H1 (cell line): ENCODE measurements around the gene IL1RL1. TPM values are rescaled to one million over a fixed set of nuclear protein-coding genes. Genes with fewer than 3 reads are reported as not detected.

Source experiments
- CTCF ChIA-PET: fragments of 300-600 bp; sonication (Branson Sonifier 250); formaldehyde crosslinking; loops from one replicate; lab custom pipeline; 2021; ENCODE audit not compliant: partially characterized antibody; lab: Charles Lee
- POLR2A ChIA-PET: fragments of 300-600 bp; sonication (Branson Sonifier 250); formaldehyde crosslinking; loops from one replicate; lab custom pipeline; 2021; ENCODE audit warnings: inconsistent platforms; ENCODE audit not compliant: partially characterized antibody; lab: Charles Lee
- DNase-seq, 2 experiments: peaks; one replicate each; pipeline versions ENCODE4 v3.0.0 to v3.0.0-alpha.2; 2010 to 2022; ENCODE audit warnings: low spot score in 2 of 2, low read depth in 1 of 2, mixed read lengths in 1 of 2
- FAIRE-seq: peaks from 2 replicates; lab custom pipeline; 2011; peaks lifted over from hg19 to GRCh38; lab: Jason Lieb, UNC
- H2AFZ ChIP-seq: 2 replicates; pipeline ENCODE4 v1.8.1; 2012; ENCODE audit warnings: low read length, inconsistent platforms
- H2AK5ac ChIP-seq: 2 replicates; pipeline ENCODE4 v1.6.1; 2013; ENCODE audit warnings: low read depth, low read length
- H2BK120ac ChIP-seq: replicated peaks from 2 replicates; pipeline ENCODE3; 2013; ENCODE audit warnings: low read depth, low read length, inconsistent platforms
- H2BK12ac ChIP-seq: 2 replicates; pipeline ENCODE4 v1.6.1; 2013; ENCODE audit warnings: low read depth, low read length
- H2BK15ac ChIP-seq: 2 replicates; pipeline ENCODE4 v1.6.1; 2013; ENCODE audit warnings: low read length
- H2BK20ac ChIP-seq: 2 replicates; pipeline ENCODE4 v1.6.1; 2013; ENCODE audit warnings: low read length
- H2BK5ac ChIP-seq: 2 replicates; pipeline ENCODE4 v1.6.1; 2013; ENCODE audit warnings: low read depth, low read length
- H3K14ac ChIP-seq: 2 replicates; pipeline ENCODE4 v1.6.1; 2013; ENCODE audit warnings: inconsistent platforms; ENCODE audit not compliant: insufficient read length
- H3K18ac ChIP-seq: 2 replicates; pipeline ENCODE4 v1.6.1; 2013; ENCODE audit warnings: low read length; ENCODE audit errors: extremely low read depth
- H3K23ac ChIP-seq: 2 replicates; pipeline ENCODE4 v1.6.1; 2013; ENCODE audit warnings: inconsistent platforms; ENCODE audit not compliant: insufficient read length
- H3K23me2 ChIP-seq: 2 replicates; pipeline ENCODE4 v1.6.1; 2013; ENCODE audit warnings: low read depth, low read length
- H3K27ac ChIP-seq: 2 replicates; pipeline ENCODE4 v1.6.1; 2011; ENCODE audit warnings: low read depth, low read length, inconsistent platforms
- H3K27me3 ChIP-seq, 4 experiments: replicated peaks in 1 of 4; 1 replicate in 1 of 4; 2 replicates in 3 of 4; pipeline versions ENCODE4 v1.6.1 to v1.8.1; 2011 to 2013; ENCODE audit warnings: low read length in 3 of 4, mild to moderate bottlenecking in 3 of 4, inconsistent platforms in 2 of 4, mixed read lengths in 2 of 4, moderate library complexity in 1 of 4; ENCODE audit not compliant: control insufficient read depth in 3 of 4, insufficient read depth in 3 of 4; ENCODE audit errors: extremely low read depth in 1 of 4
- H3K36me3 ChIP-seq, 4 experiments: 2 replicates each; pipeline versions ENCODE4 v1.6.1 to v1.8.1; 2011 to 2013; ENCODE audit warnings: mild to moderate bottlenecking in 4 of 4, low read length in 3 of 4, moderate library complexity in 2 of 4, control low read depth in 1 of 4, inconsistent platforms in 1 of 4; ENCODE audit not compliant: insufficient read depth in 4 of 4, control insufficient read depth in 2 of 4
- H3K4ac ChIP-seq: replicated peaks from 2 replicates; pipeline ENCODE3; 2013; ENCODE audit warnings: low read length, low read depth, mixed read lengths, inconsistent platforms; ENCODE audit not compliant: insufficient read length
- H3K4me1 ChIP-seq, 4 experiments: replicated peaks in 1 of 4; 1 replicate in 1 of 4; 2 replicates in 3 of 4; pipeline versions ENCODE4 v1.6.1 to v1.8.1; 2011 to 2013; ENCODE audit warnings: low read length in 3 of 4, inconsistent platforms in 2 of 4, mixed read lengths in 1 of 4; ENCODE audit not compliant: insufficient read depth in 4 of 4, control insufficient read depth in 3 of 4
- H3K4me2 ChIP-seq, 2 experiments: 2 replicates each; pipeline versions ENCODE4 v1.6.1 to v1.8.1; 2011 to 2013; ENCODE audit warnings: low read depth in 2 of 2, low read length in 2 of 2, control low read depth in 1 of 2, inconsistent platforms in 1 of 2, mild to moderate bottlenecking in 1 of 2; ENCODE audit not compliant: insufficient read depth in 1 of 2
- H3K4me3 ChIP-seq, 4 experiments: fragments of 200-600, 300-600 bp in 1 of 4; sonication (generic), shearing (Covaris generic), sonication (Bioruptor Twin) in 1 of 4; 2 replicates each; pipeline versions ENCODE4 v1.5.1 to v1.8.1; 2011 to 2016; ENCODE audit warnings: low read length in 4 of 4, low read depth in 3 of 4, control low read depth in 2 of 4, inconsistent platforms in 2 of 4, mild to moderate bottlenecking in 2 of 4, mixed read lengths in 1 of 4, moderate library complexity in 1 of 4; ENCODE audit not compliant: insufficient read depth in 2 of 4; ENCODE audit errors: extremely low read depth in 1 of 4
- H3K56ac ChIP-seq: replicated peaks from 2 replicates; pipeline ENCODE3; 2013; ENCODE audit warnings: low read depth, mild to moderate bottlenecking, mixed read lengths, low read length, inconsistent platforms; ENCODE audit not compliant: insufficient read length
- H3K79me1 ChIP-seq: 2 replicates; pipeline ENCODE4 v1.6.1; 2013; ENCODE audit warnings: low read depth, low read length, control low read depth
- H3K79me2 ChIP-seq, 2 experiments: 2 replicates each; pipeline versions ENCODE4 v1.6.1 to v1.8.1; 2012 to 2013; ENCODE audit warnings: low read length in 2 of 2, mild to moderate bottlenecking in 2 of 2, inconsistent platforms in 1 of 2; ENCODE audit not compliant: insufficient read depth in 2 of 2, control insufficient read depth in 1 of 2
- H3K9ac ChIP-seq, 4 experiments: replicated peaks in 1 of 4; 1 replicate in 1 of 4; 2 replicates in 3 of 4; pipeline versions ENCODE4 v1.6.1 to v1.8.1; 2011 to 2013; ENCODE audit warnings: low read depth in 3 of 4, low read length in 3 of 4, control low read depth in 2 of 4, mild to moderate bottlenecking in 2 of 4, moderate library complexity in 2 of 4, inconsistent platforms in 1 of 4; ENCODE audit errors: extremely low read depth in 1 of 4
- H3K9me3 ChIP-seq, 2 experiments: 2 replicates each; pipeline versions ENCODE4 v1.6.1 to v1.8.1; 2012 to 2013; ENCODE audit warnings: mild to moderate bottlenecking in 2 of 2, moderate library complexity in 2 of 2, control low read depth in 1 of 2, inconsistent platforms in 1 of 2, low read depth in 1 of 2, low read length in 1 of 2, mixed read lengths in 1 of 2; ENCODE audit not compliant: insufficient read depth in 2 of 2
- H4K20me1 ChIP-seq, 2 experiments: replicated peaks in 1 of 2; 2 replicates each; pipeline versions ENCODE3 to v1.8.1; 2011 to 2013; ENCODE audit warnings: inconsistent platforms in 2 of 2, low read length in 2 of 2, mild to moderate bottlenecking in 1 of 2; ENCODE audit not compliant: insufficient read depth in 2 of 2, control insufficient read depth in 1 of 2
- H4K5ac ChIP-seq: 2 replicates; pipeline ENCODE4 v1.6.1; 2013; ENCODE audit warnings: low read length, low read depth, mixed read lengths, inconsistent platforms; ENCODE audit not compliant: insufficient read length
- H4K8ac ChIP-seq: 2 replicates; pipeline ENCODE4 v1.8.0; 2013; ENCODE audit warnings: mild to moderate bottlenecking, moderate library complexity, low read length, inconsistent platforms; ENCODE audit not compliant: insufficient read depth; ENCODE audit errors: extremely low read depth
- H4K91ac ChIP-seq: replicated peaks from 2 replicates; pipeline ENCODE3; 2013; ENCODE audit warnings: low read length, mixed read lengths, inconsistent platforms; ENCODE audit not compliant: insufficient read length
- BRCA1 ChIP-seq: IDR thresholded peaks from 2 replicates; pipeline ENCODE4 v1.6.1; 2012; ENCODE audit warnings: low read depth, low read length, improper control_type of control experiment
- CREB1 ChIP-seq: IDR thresholded peaks from 2 replicates; pipeline ENCODE4 v1.6.1; 2012; ENCODE audit warnings: inconsistent platforms
- EP300 ChIP-seq, 2 experiments: IDR thresholded peaks; 1 replicate in 1 of 2; 2 replicates in 1 of 2; pipeline ENCODE4 v1.6.1; 2011 to 2012; ENCODE audit warnings: low read depth in 2 of 2, low read length in 2 of 2, mild to moderate bottlenecking in 2 of 2, borderline replicate concordance in 1 of 2, inconsistent platforms in 1 of 2, moderate library complexity in 1 of 2
- GABPA ChIP-seq: IDR thresholded peaks from 2 replicates; pipeline ENCODE4 v1.6.1; 2011; ENCODE audit warnings: mild to moderate bottlenecking, low read length, moderate library complexity, borderline replicate concordance; ENCODE audit not compliant: insufficient read depth
- JUND ChIP-seq: IDR thresholded peaks from 2 replicates; pipeline ENCODE4 v1.6.1; 2011; ENCODE audit warnings: mild to moderate bottlenecking, improper control_type of control experiment, low read length
- KDM1A ChIP-seq: fragments of 200-600, 300-600 bp; sonication (generic); IDR thresholded peaks from 2 replicates; pipeline ENCODE4 v1.7.1; 2016; ENCODE audit warnings: mild to moderate bottlenecking, low read length, borderline replicate concordance
- KDM4A ChIP-seq: IDR thresholded peaks from one replicate; pipeline ENCODE4 v1.7.1; 2012; ENCODE audit warnings: low read depth, mild to moderate bottlenecking, moderate library complexity, low read length, inconsistent platforms; ENCODE audit not compliant: severe bottlenecking
- POLR2AphosphoS5 ChIP-seq: IDR thresholded peaks from 2 replicates; pipeline ENCODE4 v1.6.1; 2011; ENCODE audit warnings: low read depth, low read length
- SAP30 ChIP-seq: fragments of 300-600 bp; sonication (generic); IDR thresholded peaks from 2 replicates; pipeline ENCODE4 v1.7.1; 2012; ENCODE audit warnings: low read length, moderate library complexity, mild to moderate bottlenecking, inconsistent platforms; ENCODE audit not compliant: insufficient read depth, insufficient replicate concordance
- SIN3A ChIP-seq, 2 experiments: IDR thresholded peaks in 1 of 2; conservative IDR thresholded peaks in 1 of 2; 2 replicates each; pipeline ENCODE4 v1.6.1; 2011 to 2012; ENCODE audit warnings: low read length in 2 of 2, improper control_type of control experiment in 1 of 2, low read depth in 1 of 2, mild to moderate bottlenecking in 1 of 2
- SP4 ChIP-seq: IDR thresholded peaks from 2 replicates; pipeline ENCODE4 v1.6.1; 2012; ENCODE audit warnings: low read length, inconsistent platforms
- TBP ChIP-seq: IDR thresholded peaks from 2 replicates; pipeline ENCODE4 v1.6.1; 2011; ENCODE audit warnings: low read depth, low read length, improper control_type of control experiment
- WGBS, 2 experiments: shearing (Covaris generic) in 1 of 2; methylation state at CpG; one replicate each; pipeline versions ENCODE4 v1.1.6 to v1.1.7; 2013 to 2015; ENCODE audit warnings: low lambda C conversion rate in 2 of 2, mixed read lengths in 2 of 2, inconsistent platforms in 1 of 2, low coverage in 1 of 2, missing lambda C conversion rate in 1 of 2; ENCODE audit not compliant: insufficient replicate concordance in 2 of 2, insufficient coverage in 1 of 2, insufficient read length in 1 of 2; ENCODE audit errors: extremely low coverage in 1 of 2, missing lambda C conversion rate in 1 of 2; 5-methylcytosine and 5-hydroxymethylcytosine counted together
- polyA plus RNA-seq, 7 experiments: library from polyadenylated mRNA; depleted of rRNA in 3 of 7; stranded (reverse) in 5 of 7; unstranded in 2 of 7; fragments of >200 nt in 5 of 7; fragments of 200-250 nt in 2 of 7; gene quantifications; 1 replicate in 5 of 7; 2 replicates in 1 of 7; 4 replicates in 1 of 7; pipeline versions ENCODE4 v1.2.1 to v1.2.3, GENCODE V29; 2011 to 2013; ENCODE audit warnings: missing spikeins in 2 of 7, mixed read lengths in 2 of 7
- total RNA-seq: library from RNA; stranded (reverse); fragmentation: NEBNext Ultra II Directional; extraction: Animal tissue kit (Norgen Biotek cat#: 25700); gene quantifications from 2 replicates; pipeline ENCODE4 v1.2.1, GENCODE V29; 2021
- TF ChIP-seq, protein P1 (sequence below): IDR thresholded peaks from 2 replicates; pipeline ENCODE4 v1.6.1; 2012; ENCODE audit warnings: inconsistent platforms

IL1RL1 gene
- total and polyA plus RNA-seq, 2 of the 8 experiments (the other 6 are each of a cell fraction or from before 2014, with no cell fraction given), result not detected

DNA sequence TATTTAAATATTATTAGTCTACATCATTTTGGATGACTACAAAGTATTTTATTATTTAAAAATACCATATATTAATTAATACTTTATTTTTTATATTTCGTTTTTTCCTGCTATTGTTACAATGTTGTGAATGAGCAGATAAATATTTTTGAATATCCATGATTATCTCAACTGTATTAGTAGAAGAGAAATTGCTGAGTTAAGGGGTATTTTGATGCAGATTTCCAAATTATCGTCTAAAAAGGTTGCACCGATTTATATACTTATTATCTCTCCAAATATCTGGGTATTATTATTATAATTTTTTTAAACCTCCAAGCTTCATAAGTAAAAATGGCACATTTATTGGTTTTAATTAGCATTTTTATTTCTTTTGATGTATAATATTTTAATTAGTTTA lies 8.9 kb upstream of the IL1RL1 start:
- Histone ChIP-seq H2AK5ac (no peak overlapping the region), H3K9me3 (no peaks in the 10 kb centered on the region), H2BK120ac (no peak overlapping the region), H3K36me3 (no peaks in the 10 kb centered on the region), H2BK15ac (no peak overlapping the region), H3K23ac (no peak overlapping the region), H3K79me2 (no peaks in the 10 kb centered on the region), H3K9ac (no peak overlapping the region), H2BK5ac (no peak overlapping the region), H3K23me2 (no peaks in the 10 kb centered on the region), H3K56ac (no peak overlapping the region), H3K4me2 (no peak overlapping the region), H3K4ac (no peak overlapping the region), H2AFZ (no peak overlapping the region), H3K27ac (no peak overlapping the region), H4K20me1 (no peaks in the 10 kb centered on the region), H3K4me1 (no peaks in the 10 kb centered on the region), H3K27me3 (no peaks in the 10 kb centered on the region), H3K18ac (no peak overlapping the region), H3K79me1 (no peaks in the 10 kb centered on the region), H2BK20ac (no peak overlapping the region), H4K8ac (no peak overlapping the region), H3K4me3 (no peak overlapping the region), H4K5ac (no peak overlapping the region), H2BK12ac (no peak overlapping the region), H3K14ac (no peak overlapping the region), H4K91ac (no peak overlapping the region)
- no peak for FAIRE-seq
- POLR2A ChIA-PET, result no interaction called here
- CTCF ChIA-PET, result interaction anchor here (0.7 to 3.6 kb wide), 14 partner anchors 8 to 239 kb away, joined by 3 to 28 read pairs (median 4); partner anchors contain the start of gene IL1RL1
- DNase-seq, result no peak
- no peak for TF ChIP-seq JUND
- TF ChIP-seq SP4, result no peak
- TF ChIP-seq EP300 (IDR thresholded peaks at IDR 0.05; ENCODE audit: borderline replicate concordance in 1 of 2, low read depth in 2 of 2, low read length in 2 of 2), result no peak
- TF ChIP-seq, protein P1, sequence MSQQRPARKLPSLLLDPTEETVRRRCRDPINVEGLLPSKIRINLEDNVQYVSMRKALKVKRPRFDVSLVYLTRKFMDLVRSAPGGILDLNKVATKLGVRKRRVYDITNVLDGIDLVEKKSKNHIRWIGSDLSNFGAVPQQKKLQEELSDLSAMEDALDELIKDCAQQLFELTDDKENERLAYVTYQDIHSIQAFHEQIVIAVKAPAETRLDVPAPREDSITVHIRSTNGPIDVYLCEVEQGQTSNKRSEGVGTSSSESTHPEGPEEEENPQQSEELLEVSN, result no peak
- no peak for TF ChIP-seq BRCA1
- TF ChIP-seq TBP, result no peak
- no peak for TF ChIP-seq SIN3A (conservative IDR thresholded peaks at IDR 0.05 in 1 of 2, IDR thresholded peaks at IDR 0.05 in 1 of 2; ENCODE audit: low read depth in 1 of 2, low read length in 2 of 2)
- no peak for TF ChIP-seq SAP30
- TF ChIP-seq POLR2AphosphoS5, result no peak
- TF ChIP-seq CREB1, result no peak
- no peak for TF ChIP-seq KDM4A
- no peak for TF ChIP-seq KDM1A
- TF ChIP-seq GABPA, result no peak
- WGBS, 2 experiments, result 90% methylated on average over 3 of the region's 3 CpGs; no CpG with 5 or more reads in 1 of the 2 experiments
